8988T (cell line): ENCODE results near the gene AKAIN1.

Experiments
- DNase-seq: peaks from one replicate; pipeline ENCODE4 v3.0.0; 2011

The AKAIN1 gene

DNA sequence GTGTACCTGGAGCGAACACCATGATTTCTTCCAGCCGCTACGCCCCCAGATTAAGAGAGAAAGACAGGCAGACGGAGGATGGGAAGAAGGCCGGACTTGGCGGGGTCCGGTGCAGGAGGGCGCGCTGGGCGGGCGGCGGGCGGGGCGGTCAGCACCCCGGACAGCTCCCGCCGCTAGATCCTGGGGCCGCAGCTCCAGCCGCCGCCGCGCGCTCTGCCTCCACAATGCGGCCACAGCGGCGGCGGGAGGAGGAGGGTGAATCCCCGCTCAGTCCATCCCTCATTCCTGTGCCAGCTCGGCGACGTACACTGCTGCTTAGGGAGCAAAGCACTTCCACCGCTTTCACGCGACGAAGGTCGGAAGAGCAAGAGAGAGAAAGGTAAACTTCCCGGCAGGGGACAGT, at the start of gene AKAIN1:
AKAIN1 (minus strand) TSS at position 226 of the 403 bp plus-strand sequence; CDS start at position 22, 204 bp downstream.
- no peak for DNase-seq

GRCh38 chr18:5244941-5245340, 47.9 kb upstream of the AKAIN1 start:
- no peak for DNase-seq

DNA sequence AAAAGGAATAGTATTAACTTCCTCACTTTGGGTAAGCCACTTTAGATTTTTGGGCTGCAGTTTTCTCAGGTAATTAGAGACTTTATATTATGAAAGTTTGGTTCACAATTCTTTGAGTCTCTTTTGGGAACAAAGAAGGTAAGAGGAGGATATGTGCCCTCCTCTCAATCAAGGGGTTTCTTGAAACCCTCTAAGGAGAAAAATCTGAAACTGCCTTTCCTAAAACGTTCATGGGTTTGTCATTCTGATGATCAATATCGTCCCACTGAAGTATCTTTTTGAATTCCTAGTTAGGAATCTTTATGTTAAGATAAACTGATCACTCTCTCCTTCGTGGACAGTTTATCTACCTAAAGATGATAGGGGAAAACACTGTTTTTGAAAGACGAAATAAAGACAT, 42.4 kb upstream of the AKAIN1 start:
- no peak for DNase-seq

DNA sequence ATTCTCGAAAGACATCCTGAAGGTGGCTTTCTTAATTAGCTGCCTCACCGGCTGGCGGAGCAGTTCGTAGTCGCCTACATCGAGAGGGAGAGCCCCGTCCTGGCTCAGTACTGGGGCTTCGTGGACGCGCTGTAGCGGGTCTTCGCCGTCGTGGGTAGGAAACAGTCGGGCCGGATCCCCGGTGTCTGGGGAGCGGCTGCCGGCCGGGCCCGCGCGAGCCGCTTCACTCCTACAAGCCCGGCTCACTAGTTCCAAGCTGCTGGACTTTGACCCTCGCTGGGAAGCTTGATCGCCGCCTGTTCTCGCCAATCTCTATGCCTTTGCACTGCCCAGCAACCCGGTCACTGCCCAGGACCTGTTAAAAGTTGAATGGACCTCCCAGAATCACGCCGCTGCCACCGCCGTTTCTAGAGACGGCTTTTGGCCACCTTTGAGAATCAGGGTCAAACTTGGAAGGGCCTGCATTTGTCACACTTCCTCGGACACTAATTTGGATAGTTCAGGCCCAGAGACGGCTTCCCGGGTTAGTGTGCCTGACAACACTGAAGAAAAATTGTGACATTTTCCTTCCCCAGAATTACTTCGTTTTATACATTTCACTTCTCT, 41.4 kb upstream of the AKAIN1 start:
- no peak for DNase-seq

- DNase-seq: peak; percentile 41
Observed at GRCh38 chr18:5237723-5238370, 40.8 kb upstream of the AKAIN1 start.

- no peak for DNase-seq
Observed at GRCh38 chr18:5237083-5237722, 40.1 kb upstream of the AKAIN1 start.

DNA sequence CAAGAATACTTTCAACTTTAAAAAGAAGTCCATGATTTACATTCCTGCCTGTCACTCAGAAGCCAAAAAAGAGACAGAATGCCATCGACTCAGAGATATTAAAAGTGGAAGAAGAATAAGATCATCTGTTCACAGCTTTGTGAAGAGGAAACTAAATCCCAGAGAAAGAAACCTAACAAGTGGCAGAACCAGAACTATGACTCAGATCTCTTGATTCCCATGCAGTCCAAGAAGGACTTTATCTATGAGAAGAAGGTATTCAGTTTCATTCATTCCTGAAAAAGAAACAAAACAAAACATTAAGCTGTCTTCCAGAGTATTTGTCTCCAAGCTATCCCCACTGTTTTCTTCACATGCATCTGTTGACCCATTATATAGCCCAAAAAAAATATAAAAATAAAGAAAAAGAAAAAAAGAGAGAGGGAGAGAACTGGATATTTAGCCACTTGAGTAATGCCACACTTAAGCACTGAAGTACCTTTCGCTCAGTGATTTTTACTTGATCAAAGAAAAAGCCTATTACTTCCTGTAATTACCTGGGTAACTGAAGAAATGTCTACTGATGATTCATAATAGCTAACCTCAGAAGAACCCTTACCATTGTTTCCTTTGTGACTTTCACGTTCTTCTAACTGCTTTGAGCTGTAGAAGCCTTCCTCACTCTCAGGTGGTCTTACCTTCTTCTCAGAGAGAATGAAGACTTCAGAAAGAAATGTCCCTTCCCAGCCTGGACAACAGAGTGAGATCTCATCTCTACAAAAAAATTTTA, 17.7 kb upstream of the AKAIN1 start:
- no peak for DNase-seq

DNA sequence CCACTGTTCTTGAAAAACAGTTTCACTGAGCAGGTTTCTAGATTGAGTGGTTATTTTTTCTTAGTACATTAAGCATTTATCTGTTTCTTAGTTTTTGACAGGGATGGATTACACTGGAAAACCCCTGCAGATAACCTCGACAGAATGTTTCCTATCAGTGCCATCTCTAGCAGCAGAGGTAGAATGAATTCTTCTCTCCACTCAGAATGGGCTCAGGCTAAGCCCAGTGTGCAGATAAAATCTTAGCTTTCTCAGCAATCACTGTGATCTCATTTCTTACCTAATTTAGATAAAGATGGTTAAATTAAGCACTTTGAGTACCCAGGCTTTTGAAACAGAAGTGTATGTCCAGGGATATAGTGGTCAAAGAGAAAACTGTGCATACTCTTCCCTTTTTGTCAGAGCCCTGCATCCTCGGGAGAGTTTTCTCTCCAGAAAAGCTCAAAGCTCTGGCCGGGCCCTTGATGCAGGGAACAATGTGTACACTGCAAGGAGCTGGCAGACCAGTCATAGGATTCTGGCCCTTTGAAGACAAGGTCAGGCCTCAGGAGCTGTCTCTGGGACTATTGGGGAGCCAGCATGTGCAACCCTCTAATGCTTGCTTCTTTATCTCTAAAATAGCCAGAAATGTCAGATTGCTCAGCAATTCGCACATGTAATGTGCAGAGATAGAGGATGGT, 10.6 kb upstream of the AKAIN1 start:
- no peak for DNase-seq

- DNase-seq: no peak
Observed at GRCh38 chr18:5198311-5198710, 1.3 kb upstream of the AKAIN1 start.

GRCh38 chr18:5197461-5197860, 404 bp upstream of the AKAIN1 start:
- no peak for DNase-seq

GRCh38 chr18:5196253-5197031, 615 bp downstream of the AKAIN1 start:
- DNase-seq: no peak

GRCh38 chr18:5195656-5196055, 1.4 kb downstream of the AKAIN1 start:
- no peak for DNase-seq

DNA sequence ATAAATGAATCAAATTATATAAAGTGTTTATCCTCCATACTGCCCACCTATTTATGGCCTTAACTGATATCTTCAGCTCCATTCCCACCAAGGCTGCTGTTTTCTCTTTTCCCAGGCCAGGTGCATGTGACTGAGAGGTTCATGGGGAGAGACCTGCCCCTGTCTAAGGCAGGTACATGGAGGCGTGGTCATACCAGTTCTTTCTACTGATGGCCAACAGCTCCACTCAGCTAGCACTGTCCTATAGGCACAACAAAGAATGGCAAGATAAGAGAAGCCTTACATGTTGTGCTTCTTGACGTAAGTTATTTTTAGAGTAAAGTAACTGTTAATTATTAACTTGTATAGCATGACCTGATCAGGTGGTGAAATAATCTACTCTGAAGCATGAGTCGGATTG, 16.8 kb downstream of the AKAIN1 start:
- no peak for DNase-seq

DNA sequence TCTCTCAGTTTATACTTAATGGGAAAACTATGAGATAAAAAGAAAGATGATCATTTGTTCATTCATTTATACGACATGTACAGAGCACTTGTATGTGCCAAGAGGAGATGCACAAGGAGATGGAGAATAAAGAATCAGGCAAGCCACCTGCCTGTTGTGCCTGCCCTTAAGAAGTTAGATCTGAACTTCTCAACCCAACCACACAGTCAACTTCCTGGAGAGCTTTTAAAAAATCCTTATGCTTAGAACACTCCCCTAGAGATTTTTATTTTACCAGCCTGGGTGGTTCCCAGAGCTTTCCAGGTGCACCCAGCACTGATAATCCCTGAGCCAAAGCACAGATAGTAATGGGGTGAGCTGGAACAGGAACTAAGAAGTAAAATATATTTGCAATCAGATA, 18.5 kb downstream of the AKAIN1 start:
- no peak for DNase-seq

- no peak for DNase-seq
Observed at GRCh38 chr18:5175378-5175777, 21.7 kb downstream of the AKAIN1 start.

DNA sequence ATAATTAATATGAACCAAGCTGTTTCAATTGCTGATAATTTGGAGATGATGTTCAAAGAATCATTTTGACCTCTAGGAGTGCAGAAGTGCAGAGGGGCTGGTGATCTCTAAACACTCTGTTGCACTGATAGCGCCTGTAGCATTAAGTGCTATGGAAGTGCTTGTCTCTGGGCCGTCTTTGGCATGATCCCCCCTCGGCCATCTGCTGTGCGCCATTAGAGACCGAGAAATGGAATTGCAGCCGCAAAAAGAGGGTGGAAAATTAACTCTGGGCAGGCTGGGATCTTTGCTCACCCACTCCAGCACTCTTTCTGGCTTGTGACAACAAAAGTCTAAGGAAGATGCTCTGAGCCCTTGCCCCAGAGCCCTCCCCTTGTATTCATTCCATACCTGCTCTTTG, 23.4 kb downstream of the AKAIN1 start:
- DNase-seq: no peak

GRCh38 chr18:5173236-5173635, 23.8 kb downstream of the AKAIN1 start:
- no peak for DNase-seq

DNA sequence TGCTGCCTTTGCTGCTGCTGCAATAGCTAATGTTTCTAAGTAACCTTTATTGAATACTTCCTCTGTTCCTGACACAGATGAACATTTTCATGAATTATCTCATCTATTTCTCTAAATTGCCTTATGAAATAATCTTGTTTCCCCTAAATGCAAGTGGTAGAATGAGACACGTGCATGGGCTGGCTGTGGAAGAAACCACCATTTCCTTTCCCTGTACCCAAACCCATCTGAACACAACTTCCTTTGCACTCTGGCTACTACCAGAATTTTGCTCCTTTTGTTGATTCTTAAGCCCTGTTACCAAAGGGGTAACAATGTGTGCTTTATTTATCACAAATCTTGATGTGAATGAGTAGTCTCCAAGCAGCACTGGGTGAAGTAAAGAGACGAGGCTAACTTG, 29.2 kb downstream of the AKAIN1 start:
- DNase-seq: no peak

GRCh38 chr18:5166606-5167280, 30.3 kb downstream of the AKAIN1 start:
- no peak for DNase-seq

DNA sequence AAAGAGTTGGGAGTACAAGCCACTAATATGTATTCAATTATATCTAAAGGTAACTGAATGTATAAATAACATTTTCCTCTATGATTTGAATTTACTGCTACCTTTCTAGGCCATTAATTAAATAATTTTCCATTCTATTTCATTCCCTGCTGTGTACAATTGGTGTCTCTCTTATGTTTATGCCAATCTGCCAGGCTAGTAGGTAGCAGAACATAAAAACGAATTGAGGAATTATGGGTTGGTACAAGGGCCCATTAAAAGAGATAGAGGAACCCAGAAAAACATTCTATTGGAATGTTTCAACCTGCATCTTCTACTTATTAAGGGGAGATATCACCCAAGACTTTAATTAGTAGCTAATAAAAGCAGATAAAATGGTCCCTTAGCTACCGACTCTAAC, 32.2 kb downstream of the AKAIN1 start:
- no peak for DNase-seq

DNA sequence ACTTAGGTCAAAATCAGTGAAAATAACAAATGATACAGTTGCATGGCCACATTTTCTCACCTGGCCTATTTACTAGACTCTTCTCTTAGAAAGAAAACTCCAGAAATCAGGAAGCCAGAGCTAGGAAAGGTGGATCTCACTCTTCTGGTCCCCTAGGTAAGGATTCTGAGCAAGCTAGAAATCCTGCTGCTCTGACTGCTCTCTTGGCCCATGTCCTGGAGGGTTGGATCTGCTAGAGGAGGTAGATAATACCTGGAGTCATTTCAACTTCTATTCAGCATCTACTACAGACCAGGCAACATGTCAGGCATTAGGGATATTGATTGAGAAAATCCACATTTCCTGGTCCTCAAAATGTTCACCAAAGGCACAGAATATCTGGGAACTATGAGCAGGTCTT, 34.9 kb downstream of the AKAIN1 start:
- no peak for DNase-seq

DNA sequence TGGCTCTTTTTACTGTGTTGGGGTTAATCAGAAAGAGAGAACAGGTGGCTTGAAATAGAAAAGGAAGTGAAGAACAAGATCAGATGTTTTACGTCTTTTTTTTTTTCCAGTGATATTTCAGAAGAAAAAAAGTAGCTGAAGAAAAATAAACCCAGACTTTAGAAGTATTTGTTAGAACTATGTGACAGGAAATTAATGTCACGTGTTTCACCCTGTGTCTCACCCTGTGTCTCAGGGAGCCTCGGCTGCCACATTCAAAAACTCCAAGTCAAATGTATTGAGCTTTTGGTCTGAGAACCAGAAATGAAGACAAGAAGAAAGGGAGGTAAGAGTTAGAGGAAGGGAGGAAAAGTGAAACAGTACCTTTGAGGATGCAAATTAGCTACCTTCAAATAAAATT, 38.0 kb downstream of the AKAIN1 start:
- no peak for DNase-seq
